GM10248 (cell line): ENCODE measurements around the gene DAB2.

Experiments used
- CTCF ChIA-PET: fragments of 300-600 bp; sonication (Branson Sonifier 250); formaldehyde crosslinking; extraction: SDS; loops from one replicate; lab custom pipeline; 2021; ENCODE audit warnings: antibody characterized with exemption; lab: Yijun Ruan, JAX
- POLR2A ChIA-PET: fragments of 350-650 bp; sonication (Branson Sonifier 250); formaldehyde crosslinking; extraction: SDS; loops from one replicate; lab custom pipeline; 2020; ENCODE audit warnings: antibody characterized with exemption; lab: Yijun Ruan, JAX
- DNase-seq: peaks from one replicate; pipeline ENCODE4 v3.0.0; 2012; ENCODE audit errors: extremely low spot score
- CTCF ChIP-seq: IDR thresholded peaks from 2 replicates; pipeline ENCODE4 v1.5.1; 2012; ENCODE audit warnings: mild to moderate bottlenecking, low read depth; ENCODE audit errors: extremely low read depth, missing control alignments, control extremely low read depth

The DAB2 gene

GRCh38 chr5:39419796-39420195 is 5.0 kb downstream of the DAB2 start:
- TF ChIP-seq CTCF: no peak
- no peak for DNase-seq
- ChIA-PET POLR2A (no interaction called here), CTCF (interaction anchor here (1.4 kb wide), 1 partner anchor 10 kb away, joined by 4 read pairs; no protein-coding TSS in a partner anchor)

GRCh38 chr5:39417979-39418378 is 6.8 kb downstream of the DAB2 start:
- DNase-seq: no peak
- no peak for TF ChIP-seq CTCF
- ChIA-PET POLR2A (no interaction called here), CTCF (no interaction called here)

GRCh38 chr5:39415201-39415600 is 9.6 kb downstream of the DAB2 start:
- no peak for DNase-seq
- TF ChIP-seq CTCF: no peak
- ChIA-PET CTCF (no interaction called here), POLR2A (no interaction called here)

GRCh38 chr5:39414426-39414825 is 10.4 kb downstream of the DAB2 start:
- DNase-seq: no peak
- ChIA-PET POLR2A (no interaction called here), CTCF (interaction anchor here (1.4 to 2.4 kb wide), 2 partner anchors 30 to 38 kb away, joined by 4 to 9 read pairs; no protein-coding TSS in a partner anchor)
- no peak for TF ChIP-seq CTCF

- TF ChIP-seq CTCF: no peak
- DNase-seq: no peak
- ChIA-PET CTCF (interaction anchor here (0.8 to 2.4 kb wide), 3 partner anchors 10 to 37 kb away, joined by 3 to 9 read pairs (median 4); no protein-coding TSS in a partner anchor), POLR2A (no interaction called here)
Measured at GRCh38 chr5:39413771-39414170, 11.0 kb downstream of the DAB2 start.

- TF ChIP-seq CTCF: no peak
- ChIA-PET CTCF (interaction anchor here (0.8 to 2.4 kb wide), 3 partner anchors 8 to 36 kb away, joined by 3 to 9 read pairs (median 5); no protein-coding TSS in a partner anchor), POLR2A (no interaction called here)
- no peak for DNase-seq
Measured at GRCh38 chr5:39412721-39413394, 11.9 kb downstream of the DAB2 start.

GRCh38 chr5:39411985-39412384 is 12.8 kb downstream of the DAB2 start:
- no peak for TF ChIP-seq CTCF
- ChIA-PET POLR2A (no interaction called here), CTCF (interaction anchor here (1.9 to 2.4 kb wide), 2 partner anchors 9 to 36 kb away, joined by 5 to 9 read pairs; no protein-coding TSS in a partner anchor)
- no peak for DNase-seq
